Measurements from ENCODE around the gene PRUNE2.

- TF ChIP-seq CTBP1 (IDR thresholded peaks at IDR 0.05; ENCODE audit: borderline replicate concordance) (no peak), SP1 (IDR thresholded peaks at IDR 0.05) (no peak), ARNT (IDR thresholded peaks at IDR 0.05) (no peak), FOXM1 (IDR thresholded peaks at IDR 0.05; ENCODE audit: borderline replicate concordance) (no peak), ELF4 (IDR thresholded peaks at IDR 0.05) (no peak)
Observed at GRCh38 chr9:76846297-76846696, 59.6 kb downstream of the PRUNE2 start.

Measured in HEK293T (cell line).